ENCODE measurements around the gene BUB3.

BUB3 gene, protein sequence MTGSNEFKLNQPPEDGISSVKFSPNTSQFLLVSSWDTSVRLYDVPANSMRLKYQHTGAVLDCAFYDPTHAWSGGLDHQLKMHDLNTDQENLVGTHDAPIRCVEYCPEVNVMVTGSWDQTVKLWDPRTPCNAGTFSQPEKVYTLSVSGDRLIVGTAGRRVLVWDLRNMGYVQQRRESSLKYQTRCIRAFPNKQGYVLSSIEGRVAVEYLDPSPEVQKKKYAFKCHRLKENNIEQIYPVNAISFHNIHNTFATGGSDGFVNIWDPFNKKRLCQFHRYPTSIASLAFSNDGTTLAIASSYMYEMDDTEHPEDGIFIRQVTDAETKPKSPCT

DNA sequence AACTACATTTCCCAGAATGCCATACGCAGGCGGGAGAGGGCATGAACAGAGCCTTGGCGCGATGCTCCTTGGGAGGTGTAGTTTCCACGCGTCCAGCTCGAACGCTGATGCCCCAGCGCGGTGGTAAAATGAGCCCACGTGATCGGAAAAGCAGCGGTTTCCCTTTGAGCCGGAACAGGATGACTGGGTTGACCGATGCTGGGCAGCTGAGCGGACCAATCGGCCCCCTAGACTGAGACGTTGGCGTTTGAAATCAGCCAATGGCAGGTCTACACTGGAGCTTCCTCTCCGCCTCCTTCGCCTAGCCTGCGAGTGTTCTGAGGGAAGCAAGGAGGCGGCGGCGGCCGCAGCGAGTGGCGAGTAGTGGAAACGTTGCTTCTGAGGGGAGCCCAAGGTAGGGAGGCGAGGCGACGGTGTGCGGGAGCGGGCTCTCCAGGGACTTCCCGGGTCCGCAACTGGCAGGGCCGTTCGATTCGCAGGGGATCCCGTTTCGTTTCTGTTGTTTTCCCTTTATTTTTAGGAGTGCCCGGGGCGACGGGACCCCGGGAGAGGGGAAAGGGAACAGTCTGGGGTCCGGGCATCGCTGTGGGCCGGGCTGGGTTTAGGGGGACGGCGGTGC, at the start of gene BUB3:
TSS of gene BUB3 (plus strand) at position 311 of the 619 bp plus-strand sequence. CDS start 516 bp downstream, outside the sequence.
- peak; percentile 85 to 91 for DNase-seq (ENCODE audit: low read depth in 2 of 2)

DNA sequence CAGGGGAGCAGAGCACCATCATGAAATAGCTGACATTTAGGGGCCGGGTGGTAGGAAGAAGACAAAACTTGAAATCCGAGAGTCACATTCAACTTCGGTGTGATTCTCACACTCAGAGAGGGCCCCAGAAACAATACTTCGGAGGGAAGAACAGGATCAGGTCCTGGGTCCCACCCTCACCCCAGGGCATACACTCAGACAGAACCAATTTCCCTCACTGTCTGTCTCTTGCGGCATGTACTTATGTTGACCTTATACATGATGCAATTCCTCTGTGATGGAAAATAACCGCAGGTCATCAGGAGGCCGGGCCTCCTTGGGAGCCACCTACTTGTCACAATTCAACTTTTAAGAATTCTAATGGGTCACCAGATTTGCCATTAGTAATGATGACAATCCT, 44.7 kb upstream of the BUB3 start:
- no peak for DNase-seq (ENCODE audit: low read depth in 2 of 2)

DNA sequence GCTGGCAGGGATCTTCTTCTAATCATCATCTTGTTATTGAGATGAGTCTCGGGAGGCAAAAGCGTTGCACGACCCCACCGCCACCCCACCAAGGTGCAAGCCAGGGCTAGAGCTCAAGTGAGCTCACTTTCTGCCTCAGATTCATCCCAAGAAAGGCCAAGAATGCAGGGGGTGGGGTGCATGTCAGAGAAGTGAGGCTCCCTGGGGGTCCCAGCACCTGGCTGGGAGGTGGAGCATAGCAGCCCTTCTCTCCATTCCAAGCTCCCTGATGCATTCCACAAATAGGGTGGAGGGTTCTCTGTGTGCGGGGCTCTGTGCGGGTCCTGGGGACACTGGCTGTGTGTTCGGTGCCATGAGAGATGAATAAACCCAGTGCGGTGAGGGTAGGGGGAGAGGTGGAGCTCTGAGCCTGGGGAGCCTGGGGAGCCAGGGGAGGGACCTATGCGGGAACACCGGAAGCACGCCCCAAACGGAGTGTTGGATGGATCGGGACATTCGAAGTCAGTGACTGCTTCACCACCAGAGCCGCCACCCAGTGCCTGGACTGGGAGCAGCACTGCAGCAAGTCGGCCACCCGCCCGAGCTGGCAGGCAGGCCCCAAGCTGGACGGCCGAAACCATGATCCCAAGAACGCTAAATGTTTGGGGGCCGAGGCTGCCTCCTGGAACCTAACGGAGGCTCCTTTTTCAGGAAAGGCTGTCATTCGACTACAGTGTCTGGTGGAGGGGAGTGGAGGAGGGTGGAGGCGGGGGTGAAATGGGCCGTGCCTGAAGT, 36.4 kb upstream of the BUB3 start:
- no peak for DNase-seq (ENCODE audit: low read depth in 2 of 2)

DNA sequence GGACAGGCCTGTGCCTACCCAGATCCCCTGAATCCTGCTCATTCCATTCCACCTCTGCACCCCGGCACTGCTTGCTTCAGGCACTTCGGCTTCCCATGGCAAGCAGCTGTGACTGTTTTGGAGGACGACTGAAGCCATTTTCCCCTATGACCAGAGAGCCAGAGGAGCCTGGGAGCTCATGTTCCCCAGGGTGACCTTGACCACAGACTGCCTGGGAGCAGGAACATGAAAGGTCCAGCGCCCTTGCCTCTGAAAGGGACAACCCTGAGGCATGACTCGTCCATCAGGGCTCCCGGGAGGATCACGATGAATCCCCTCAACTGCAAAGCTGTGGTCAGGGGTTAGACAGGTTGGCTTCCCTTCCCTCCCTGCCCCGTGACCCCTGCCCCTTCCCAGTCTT, 35.1 kb upstream of the BUB3 start:
- no peak for DNase-seq (ENCODE audit: low read depth in 2 of 2)

DNA sequence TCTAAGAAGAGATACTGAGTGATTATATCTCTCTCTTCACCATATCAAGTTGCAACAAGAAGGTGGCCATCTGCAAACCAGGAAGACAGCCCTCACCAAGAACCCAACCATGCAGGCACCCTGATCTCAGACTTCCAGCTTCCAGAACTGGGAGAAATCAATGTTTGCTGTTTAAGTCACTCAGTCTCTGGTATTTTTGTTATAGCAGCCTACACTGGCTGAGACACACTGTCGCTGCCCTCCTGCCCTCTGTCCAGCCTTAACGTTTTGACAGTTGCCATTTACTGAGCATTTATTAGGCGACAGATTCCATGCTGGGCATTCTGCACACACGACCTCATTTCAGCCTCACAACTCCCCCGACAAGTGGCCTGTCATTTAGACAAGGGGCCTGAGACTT, 28.0 kb upstream of the BUB3 start:
- DNase-seq (ENCODE audit: low read depth in 2 of 2), result no peak

DNA sequence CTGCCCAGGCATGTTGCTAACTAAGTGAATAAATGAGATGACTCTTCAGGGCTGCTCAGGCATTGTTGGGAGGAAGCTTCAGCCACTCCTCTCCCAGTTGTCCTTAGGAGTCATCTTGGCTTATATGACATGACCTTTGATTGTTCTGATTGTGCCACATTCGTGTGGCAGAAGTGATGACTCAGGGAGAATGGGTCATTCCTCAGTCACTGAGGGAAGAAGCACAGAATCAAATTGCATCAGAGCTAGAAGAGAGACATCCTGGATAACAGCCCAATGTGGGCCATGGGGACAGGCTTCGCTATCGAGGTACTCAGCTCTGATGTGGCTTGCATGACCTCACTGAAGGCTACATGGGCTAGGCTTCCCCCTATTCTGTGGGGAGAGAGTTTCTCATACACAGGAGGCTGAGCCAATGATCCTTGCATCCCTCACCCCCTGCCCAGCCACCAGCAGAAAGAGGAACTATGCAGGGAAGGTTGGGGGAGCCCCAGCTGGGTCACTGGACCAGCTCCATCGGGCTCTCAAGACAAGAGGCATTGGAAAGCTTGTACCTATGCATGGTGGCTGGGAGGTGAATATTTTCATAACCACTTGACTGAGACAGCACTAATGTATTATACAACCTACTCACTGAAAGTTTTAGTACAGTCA, 24.5 kb upstream of the BUB3 start:
- DNase-seq (ENCODE audit: low read depth in 2 of 2), result no peak

DNA sequence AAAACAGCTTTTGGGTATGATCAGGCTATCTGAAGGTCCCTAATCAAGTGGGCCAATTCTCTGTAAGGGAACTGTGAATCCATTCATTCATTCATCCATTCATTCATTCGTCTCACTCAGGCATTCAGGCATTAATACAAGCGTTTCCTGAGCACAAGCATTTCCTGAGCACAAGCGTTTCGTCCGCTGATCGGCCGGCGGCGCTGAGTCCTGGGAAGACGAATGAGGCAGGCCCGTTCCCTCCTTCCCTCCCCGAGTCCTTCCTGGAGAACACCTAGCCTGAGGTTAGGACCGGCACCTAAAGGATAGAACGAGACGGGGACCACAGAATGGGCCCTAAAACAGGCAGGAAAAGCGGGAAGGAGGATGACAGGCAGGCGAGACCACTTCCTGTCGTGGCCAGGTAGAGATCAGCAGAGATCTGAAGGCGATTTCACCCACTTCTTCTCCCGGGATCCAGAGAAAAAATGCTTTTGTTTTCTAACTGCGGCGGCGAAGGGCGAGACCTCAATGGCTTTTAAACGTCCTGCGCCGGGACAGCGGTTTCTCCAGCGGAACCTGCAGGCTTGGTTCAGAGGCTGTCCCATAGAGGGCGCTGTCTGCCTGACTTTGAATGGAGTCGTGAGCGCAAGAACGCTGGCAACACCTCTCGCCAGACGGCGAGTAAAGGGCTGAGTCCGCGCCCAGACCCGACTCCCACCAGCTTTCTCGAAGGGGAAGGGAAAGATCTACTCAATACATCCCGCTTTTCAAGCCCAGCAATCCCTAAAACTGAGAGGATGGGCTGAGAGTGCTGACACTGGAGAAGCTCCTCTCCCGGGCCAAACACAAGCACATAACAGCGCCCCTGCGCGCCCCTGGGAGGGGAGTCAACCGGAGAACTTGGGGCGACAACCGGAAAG, 21.4 kb upstream of the BUB3 start:
- DNase-seq (ENCODE audit: low read depth in 2 of 2), result peak; percentile 78 to 83

DNA sequence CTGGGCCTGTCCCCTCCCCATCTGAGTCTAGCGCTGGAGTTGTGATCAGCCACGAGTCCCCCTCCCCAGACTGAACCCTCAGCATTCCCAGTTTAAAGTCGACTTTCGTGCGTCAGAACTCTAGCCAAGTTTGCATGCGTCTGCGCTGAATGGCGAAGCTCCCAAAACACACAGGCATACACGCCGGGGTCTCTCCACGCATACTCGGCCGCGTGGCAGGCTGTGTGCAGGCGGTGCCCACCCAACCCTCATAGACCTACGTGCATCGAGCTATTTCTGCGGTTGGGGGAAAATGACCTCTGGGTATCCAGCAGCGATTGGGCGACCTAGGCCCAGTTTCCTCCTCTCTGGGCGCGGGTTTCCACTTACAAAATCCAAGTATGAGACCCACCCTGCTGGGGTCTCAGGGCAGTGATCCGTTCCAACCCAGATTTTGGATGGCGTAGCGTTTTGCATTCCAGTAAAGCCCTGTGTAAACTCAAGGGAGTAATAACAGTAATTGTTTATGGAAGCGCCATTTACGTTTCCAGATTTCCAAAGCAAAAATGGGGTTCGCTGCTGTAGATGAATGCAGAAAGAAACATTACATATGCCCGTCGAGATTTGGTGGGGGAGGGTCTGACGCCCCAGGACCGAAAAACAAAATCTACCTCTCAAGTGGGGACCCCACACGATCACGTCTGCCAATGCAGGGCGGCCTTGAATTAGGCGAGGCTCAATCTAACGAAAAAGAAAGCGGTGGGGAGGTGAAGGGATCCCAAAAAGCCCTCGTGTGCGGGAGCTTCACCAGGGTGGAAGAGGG, 20.5 kb upstream of the BUB3 start:
- DNase-seq (ENCODE audit: low read depth in 2 of 2), result no peak

DNA sequence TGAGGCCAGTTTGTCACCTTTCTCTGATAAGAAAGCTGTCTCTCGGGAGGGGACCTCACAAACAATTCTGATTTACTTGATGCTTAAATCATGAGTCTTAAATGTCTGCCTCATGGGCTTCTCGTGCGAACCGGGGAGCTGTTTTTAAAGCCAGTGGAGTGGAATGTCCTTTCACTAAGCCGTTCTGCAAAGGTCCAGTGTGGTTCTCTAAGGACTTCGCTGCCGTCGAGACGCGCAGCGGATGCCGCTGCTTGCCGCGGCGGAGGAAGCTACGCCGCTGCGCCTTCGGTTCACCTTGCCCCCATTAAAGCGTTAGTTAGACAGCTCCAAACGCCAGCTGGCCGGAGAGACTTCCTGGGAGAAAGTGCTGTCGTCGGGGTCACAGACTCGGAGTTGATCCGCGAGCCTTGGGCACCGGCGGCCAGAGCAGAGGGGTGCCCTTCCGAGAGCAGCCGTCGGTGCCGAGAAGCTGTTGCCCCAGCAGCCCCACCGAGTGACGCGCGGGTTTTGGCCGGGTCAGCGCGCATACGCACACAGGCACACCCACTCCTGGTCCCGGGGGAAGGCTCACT, 19.8 kb upstream of the BUB3 start:
- no peak for DNase-seq (ENCODE audit: low read depth in 2 of 2)

DNA sequence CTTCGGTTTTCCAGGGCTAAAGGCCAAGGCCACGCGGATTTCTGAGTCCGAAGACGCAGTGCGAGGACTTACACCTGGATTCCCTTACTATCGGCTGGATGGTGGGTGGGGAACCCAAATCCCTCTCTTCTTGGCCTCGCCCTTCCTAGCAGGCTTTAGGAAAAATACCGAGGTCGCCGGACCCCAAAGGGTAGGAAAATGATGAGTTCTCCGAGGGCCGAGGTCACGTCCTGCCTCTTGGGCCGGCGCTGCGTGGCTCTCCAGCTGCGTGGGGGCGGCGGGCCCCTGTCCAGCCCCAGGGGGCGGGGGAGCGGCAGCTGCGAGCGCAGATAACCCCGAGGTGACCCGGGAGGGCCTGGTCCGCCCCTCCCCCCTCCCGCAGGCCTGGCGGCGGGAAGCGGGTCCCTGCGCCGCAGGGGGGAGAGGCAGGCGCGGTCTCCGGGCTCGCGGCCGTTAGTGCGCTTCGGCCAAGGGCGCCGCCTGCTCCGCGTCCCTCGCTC, 19.2 kb upstream of the BUB3 start:
- DNase-seq (ENCODE audit: low read depth in 2 of 2), result no peak

DNA sequence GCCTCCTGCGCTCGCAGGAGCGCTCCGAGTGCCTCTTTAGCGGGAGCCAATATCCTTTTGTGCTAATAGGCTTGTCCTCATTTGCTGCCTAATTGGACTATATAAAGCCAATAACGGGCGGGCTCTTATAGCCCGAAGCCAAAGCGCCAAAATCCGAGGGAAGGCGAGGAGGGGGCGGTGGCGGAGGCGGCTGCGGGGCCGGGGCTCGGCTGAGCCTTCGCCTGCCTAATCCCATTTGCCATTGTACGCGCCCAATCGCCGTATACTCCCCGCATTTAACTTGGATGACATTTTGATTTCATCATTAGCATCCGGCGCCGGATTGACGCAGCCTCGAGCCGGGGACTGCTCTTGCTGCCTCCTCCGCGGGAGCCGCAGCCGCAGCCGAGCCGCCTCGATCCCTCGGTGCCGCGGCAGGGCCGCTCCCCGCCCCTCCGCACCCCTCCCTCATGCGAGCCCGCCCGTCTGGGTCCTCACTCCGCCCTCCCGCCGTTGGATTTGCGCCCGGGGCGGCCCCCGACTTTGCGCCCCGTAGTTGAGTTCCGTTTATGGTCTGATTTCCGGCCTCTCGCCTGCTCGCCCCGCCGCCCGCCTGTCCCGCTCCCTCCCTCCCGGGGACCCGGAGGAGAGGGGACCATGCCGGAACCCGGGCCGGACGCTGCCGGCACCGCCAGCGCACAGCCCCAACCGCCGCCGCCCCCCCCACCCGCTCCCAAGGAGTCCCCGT, 18.6 kb upstream of the BUB3 start, which contains the start of gene HMX3:
TSS of gene HMX3 (plus strand) at position 556 of the 727 bp plus-strand sequence. CDS start at position 637, 81 bp downstream.
- DNase-seq (ENCODE audit: low read depth in 2 of 2), result no peak

DNA sequence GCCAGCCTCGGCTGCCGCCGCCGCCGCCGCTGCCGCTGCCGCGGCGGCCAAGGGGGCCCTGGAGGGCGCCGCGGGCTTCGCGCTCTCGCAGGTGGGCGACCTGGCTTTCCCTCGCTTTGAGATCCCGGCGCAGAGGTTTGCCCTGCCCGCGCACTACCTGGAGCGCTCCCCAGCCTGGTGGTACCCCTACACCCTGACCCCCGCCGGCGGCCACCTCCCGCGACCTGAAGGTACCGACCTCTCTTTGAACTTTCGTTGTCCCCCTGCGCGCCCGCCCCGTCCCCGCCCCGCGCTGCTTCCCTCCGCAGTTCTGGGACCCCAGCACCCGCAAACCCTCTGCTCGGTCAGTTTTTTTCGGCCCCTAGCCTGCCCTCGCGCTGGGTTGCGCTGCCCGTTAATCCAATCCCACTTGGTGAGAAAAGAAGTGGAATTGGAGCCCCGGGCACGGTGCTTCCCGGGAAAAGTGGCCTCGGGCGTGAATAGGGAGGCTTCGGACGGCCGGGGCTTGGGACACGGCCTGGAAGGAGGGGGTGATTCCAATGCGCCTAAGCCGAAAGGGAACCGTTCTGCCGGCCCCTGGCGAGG, 17.9 kb upstream of the BUB3 start:
- no peak for DNase-seq (ENCODE audit: low read depth in 2 of 2)

DNA sequence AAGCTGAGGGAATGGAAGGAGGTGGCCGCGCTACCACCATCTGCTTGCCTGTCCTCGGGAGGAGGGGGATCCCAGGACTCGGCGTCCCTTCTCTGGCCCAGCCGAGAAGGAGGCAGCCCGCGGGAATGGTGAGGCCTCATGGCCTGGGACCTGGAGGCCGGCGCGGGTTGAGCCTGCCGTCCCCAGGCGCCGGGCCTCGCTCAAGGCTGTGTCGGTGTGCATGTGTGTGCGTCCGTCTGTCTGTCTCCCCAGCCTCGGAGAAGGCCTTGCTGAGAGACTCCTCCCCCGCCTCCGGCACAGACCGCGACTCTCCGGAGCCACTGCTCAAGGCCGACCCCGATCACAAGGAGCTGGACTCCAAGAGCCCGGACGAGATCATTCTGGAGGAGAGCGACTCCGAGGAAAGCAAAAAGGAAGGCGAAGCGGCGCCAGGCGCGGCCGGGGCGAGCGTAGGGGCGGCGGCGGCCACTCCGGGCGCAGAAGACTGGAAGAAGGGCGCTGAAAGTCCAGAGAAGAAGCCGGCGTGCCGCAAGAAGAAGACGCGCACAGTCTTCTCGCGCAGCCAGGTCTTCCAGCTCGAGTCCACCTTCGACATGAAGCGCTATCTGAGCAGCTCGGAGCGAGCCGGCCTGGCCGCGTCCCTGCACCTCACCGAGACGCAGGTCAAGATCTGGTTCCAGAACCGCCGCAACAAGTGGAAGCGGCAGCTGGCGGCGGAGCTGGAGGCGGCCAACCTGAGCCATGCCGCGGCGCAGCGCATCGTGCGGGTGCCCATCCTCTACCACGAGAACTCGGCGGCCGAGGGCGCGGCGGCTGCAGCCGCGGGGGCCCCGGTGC, 17.2 kb upstream of the BUB3 start:
- DNase-seq (ENCODE audit: low read depth in 2 of 2), result no peak

DNA sequence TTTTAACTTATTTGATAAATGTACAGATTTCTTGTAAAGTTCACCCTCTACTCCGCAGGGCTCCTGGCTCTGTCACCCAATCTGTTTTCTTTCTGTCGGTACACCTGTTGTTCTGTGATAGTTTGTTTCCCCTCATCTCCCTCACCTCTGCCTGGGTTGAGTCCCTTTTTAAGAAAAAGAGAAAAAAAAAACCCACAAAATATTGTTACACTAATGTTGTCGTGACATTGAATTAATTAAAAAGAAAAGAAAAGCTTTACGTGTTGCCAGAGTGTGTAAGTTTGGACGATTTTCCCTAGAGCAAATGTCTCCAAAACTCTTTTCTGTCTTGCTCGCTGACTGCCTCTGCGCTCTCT, 15.1 kb upstream of the BUB3 start:
- DNase-seq (ENCODE audit: low read depth in 2 of 2), result no peak

DNA sequence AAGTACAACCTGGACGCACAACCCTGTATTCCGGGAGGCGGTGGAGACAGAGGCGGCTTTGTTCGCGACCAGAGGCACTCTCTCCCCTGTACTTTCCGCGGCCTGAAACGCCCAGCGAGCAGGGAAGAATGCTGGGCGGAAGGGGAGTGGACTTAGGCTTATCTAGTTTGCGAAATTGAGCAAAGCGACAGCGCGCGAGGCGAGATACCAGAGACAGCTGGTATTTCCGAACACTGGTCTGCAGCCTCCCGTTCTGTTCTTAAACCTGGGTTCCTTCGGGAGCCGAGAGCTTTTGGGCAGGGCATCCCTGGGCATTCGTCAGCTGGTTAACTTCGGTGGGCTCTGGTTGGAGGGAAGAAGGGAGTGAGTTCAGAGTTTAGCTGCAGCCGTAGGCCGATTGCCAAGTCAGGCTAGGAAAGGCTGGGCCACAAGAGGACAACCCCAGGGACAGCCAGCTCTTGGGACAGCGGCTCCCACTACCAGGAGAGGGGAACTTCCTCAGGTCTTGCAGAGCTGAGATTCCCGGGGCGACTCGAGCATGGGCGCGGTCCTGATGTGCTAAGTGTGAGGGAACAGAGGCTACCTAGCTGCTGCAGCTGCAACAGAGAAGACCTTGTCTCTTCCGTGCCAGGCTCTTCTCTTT, 14.6 kb upstream of the BUB3 start:
- no peak for DNase-seq (ENCODE audit: low read depth in 2 of 2)

DNA sequence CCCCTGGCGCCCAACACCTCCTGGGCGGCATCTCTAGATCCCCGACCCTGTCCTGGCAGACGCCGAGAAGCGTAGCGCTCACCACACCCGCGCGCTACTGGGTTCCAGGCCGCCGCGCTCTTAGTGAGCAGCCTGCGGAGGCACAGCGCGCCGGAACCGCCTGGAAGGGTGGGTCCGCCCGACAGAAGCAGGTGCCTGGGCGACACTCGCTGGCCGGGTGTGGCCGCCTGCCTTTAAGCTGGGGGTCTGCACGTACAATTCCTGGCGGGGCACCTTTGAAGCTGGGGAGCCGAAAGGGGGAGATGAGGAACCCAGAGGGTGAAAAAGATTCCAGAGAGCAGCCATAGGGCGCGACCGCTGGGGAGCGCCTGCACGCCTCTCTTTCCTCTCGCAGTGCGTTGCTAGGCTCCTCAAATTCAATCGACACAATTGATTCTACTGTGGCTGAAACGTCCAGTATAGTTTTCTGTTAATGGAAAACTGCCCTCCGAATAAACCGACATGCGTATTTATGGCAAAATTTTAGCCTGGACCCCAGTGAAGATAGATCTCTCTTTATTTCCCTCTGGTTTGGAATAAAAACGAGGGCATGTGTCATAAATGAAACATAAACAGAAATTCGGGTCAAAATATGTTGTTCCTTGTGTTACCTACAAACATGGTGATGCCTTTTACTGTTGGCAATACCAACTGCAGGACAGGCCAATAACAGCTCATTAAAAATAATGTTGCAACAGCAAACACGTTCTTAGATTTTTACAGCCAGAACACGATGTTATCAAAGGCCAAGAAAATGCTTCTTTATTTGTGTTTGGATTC, 13.8 kb upstream of the BUB3 start:
- DNase-seq (ENCODE audit: low read depth in 2 of 2), result no peak

Data from stimulated activated CD8-positive, alpha-beta memory T cell treated with anti-CD3 and anti-CD28 coated beads, Interleukin-2, amount 100 ng/mL, for 48 hours (primary cell).